DND-41 (cell line): Measurements from ENCODE around the gene SLAMF8.
A peak's percentile ranks its signal among the peaks of the same experiment; 100 is the strongest.

ENCODE experiments used
- ATAC-seq: fragments of 200-7000 bp; cut with Tn5 transposase; 3 replicates; pipeline ENCODE4 v1.9.1; 2021; ENCODE audit warnings: low read depth; ENCODE audit not compliant: insufficient read depth
- DNase-seq: peaks from one replicate; pipeline ENCODE4 v3.0.0-alpha.2; 2020
- H2AFZ ChIP-seq: 2 replicates; pipeline ENCODE4 v1.6.0; 2012; ENCODE audit warnings: low read depth, low read length
- H3K27ac ChIP-seq: 2 replicates; pipeline ENCODE4 v1.5.1; 2012; ENCODE audit warnings: low read length, inconsistent platforms
- H3K27me3 ChIP-seq: fragments of 200-600 bp; sonication (generic); 2 replicates; pipeline ENCODE4 v1.6.0; 2012; ENCODE audit warnings: low read length, mild to moderate bottlenecking, inconsistent platforms; ENCODE audit not compliant: insufficient read depth, poor library complexity
- H3K36me3 ChIP-seq: 2 replicates; pipeline ENCODE4 v1.5.1; 2012; ENCODE audit warnings: low read length, inconsistent platforms; ENCODE audit not compliant: insufficient read depth
- H3K4me1 ChIP-seq: 2 replicates; pipeline ENCODE4 v1.5.1; 2012; ENCODE audit warnings: mild to moderate bottlenecking, low read length; ENCODE audit not compliant: insufficient read depth
- H3K4me2 ChIP-seq: 2 replicates; pipeline ENCODE4 v1.6.0; 2012; ENCODE audit warnings: mild to moderate bottlenecking, moderate library complexity, low read length, inconsistent platforms; ENCODE audit not compliant: insufficient read depth
- H3K4me3 ChIP-seq, 2 experiments: fragments of 200-600 bp in 1 of 2; shearing (Covaris generic) in 1 of 2; 2 replicates each; pipeline ENCODE4 v1.5.1; 2012 to 2016; ENCODE audit warnings: inconsistent platforms in 2 of 2, low read length in 2 of 2, mild to moderate bottlenecking in 2 of 2, low read depth in 1 of 2, moderate library complexity in 1 of 2
- H3K79me2 ChIP-seq: 2 replicates; pipeline ENCODE4 v1.6.0; 2012; ENCODE audit warnings: low read length, inconsistent platforms; ENCODE audit not compliant: insufficient read depth
- H3K9ac ChIP-seq: 2 replicates; pipeline ENCODE4 v1.6.0; 2012; ENCODE audit warnings: low read depth, mild to moderate bottlenecking, inconsistent platforms, low read length, moderate library complexity
- H3K9me3 ChIP-seq: 2 replicates; pipeline ENCODE4 v1.5.1; 2012; ENCODE audit warnings: low read length, moderate library complexity, mild to moderate bottlenecking, inconsistent platforms; ENCODE audit not compliant: insufficient read depth, severe bottlenecking
- H4K20me1 ChIP-seq: 2 replicates; pipeline ENCODE4 v1.6.0; 2012; ENCODE audit warnings: low read length; ENCODE audit not compliant: insufficient read depth
- EZH2 ChIP-seq: IDR thresholded peaks from 3 replicates; pipeline ENCODE4 v1.6.1; 2012; ENCODE audit warnings: borderline replicate concordance, low read depth, mild to moderate bottlenecking, moderate library complexity, low read length, inconsistent platforms; ENCODE audit not compliant: severe bottlenecking
- TF ChIP-seq, protein P1 (sequence below): IDR thresholded peaks from 2 replicates; pipeline ENCODE4 v1.5.1; 2012; ENCODE audit warnings: borderline replicate concordance, low read length, moderate library complexity, mild to moderate bottlenecking; ENCODE audit not compliant: poor library complexity, severe bottlenecking; ENCODE audit errors: extremely low read depth

The SLAMF8 gene

DNA sequence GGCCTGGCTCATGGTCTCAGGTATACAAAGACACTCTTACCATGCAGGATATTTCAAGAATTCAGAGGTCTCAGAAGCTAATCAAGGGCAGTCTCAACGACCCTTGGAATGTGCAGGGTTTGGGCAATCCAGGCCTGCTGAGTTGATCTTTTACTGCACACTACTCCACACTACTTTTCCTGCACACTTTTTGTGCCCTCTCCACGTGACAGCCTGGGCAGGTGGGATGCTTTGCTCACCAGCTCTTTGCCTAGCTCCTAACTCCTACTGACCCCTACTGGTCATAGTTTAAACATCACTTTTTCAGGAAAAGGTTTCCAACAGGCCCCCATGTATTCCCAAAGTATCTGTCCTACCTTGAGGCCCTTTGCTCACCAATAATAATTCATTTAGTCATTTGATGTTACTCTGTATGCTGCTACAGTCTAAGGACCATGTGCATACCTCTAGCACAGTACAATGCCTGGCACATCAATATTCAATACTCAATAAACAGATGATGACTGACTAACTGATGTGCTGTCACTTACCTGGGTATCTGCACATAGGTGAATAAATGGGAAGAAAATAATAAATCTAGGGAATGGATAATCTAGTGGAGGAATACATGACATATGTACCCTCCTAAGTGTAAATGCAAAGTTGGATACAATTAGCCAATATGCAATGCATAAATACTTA lies 36.3 kb upstream of the SLAMF8 start:
- no peaks in the 10 kb centered on the region for H3K36me3 ChIP-seq
- no peak overlapping the region for H3K4me3 ChIP-seq
- no peaks in the 10 kb centered on the region for H3K9me3 ChIP-seq
- DNase-seq = no peak
- no peak overlapping the region for H3K9ac ChIP-seq
- no peaks in the 10 kb centered on the region for H3K79me2 ChIP-seq
- no peaks in the 10 kb centered on the region for H3K4me1 ChIP-seq
- peak; percentile 40; the same call in 1 of the 3 replicates for ATAC-seq
- H4K20me1 ChIP-seq = no peaks in the 10 kb centered on the region
- no peak overlapping the region for H3K4me2 ChIP-seq
- no peak overlapping the region for H2AFZ ChIP-seq
- TF ChIP-seq, protein P1, sequence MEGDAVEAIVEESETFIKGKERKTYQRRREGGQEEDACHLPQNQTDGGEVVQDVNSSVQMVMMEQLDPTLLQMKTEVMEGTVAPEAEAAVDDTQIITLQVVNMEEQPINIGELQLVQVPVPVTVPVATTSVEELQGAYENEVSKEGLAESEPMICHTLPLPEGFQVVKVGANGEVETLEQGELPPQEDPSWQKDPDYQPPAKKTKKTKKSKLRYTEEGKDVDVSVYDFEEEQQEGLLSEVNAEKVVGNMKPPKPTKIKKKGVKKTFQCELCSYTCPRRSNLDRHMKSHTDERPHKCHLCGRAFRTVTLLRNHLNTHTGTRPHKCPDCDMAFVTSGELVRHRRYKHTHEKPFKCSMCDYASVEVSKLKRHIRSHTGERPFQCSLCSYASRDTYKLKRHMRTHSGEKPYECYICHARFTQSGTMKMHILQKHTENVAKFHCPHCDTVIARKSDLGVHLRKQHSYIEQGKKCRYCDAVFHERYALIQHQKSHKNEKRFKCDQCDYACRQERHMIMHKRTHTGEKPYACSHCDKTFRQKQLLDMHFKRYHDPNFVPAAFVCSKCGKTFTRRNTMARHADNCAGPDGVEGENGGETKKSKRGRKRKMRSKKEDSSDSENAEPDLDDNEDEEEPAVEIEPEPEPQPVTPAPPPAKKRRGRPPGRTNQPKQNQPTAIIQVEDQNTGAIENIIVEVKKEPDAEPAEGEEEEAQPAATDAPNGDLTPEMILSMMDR = peak; percentile 65
- TF ChIP-seq EZH2 = no peak
- peaks cover 4% of the 10 kb centered on the region for H3K27me3 ChIP-seq
- H3K27ac ChIP-seq = no peak overlapping the region

DNA sequence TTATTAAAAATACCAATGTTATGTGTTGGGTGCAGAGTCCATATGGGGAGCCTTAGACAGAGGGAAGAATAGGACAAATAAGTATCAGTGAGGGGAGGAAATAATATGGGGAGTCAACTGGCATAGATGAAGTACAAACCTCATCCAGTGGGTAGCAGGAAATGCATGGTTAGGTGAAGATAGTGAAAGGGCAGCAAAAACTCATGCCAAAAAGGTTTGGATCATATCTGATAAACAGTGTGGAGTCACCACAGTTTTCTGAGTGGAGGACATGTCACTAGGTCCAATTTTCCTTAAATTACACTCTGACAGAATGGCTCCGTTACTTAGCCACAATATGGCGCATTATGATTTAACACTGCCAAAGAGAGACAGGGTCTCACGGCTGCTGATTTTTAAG lies 35.6 kb upstream of the SLAMF8 start:
- H3K9me3 ChIP-seq = no peaks in the 10 kb centered on the region
- no peaks in the 10 kb centered on the region for H3K79me2 ChIP-seq
- no peak for ATAC-seq
- H4K20me1 ChIP-seq = no peaks in the 10 kb centered on the region
- H3K27ac ChIP-seq = no peak overlapping the region
- no peak overlapping the region for H3K9ac ChIP-seq
- H3K27me3 ChIP-seq = peaks cover 4% of the 10 kb centered on the region
- no peak overlapping the region for H3K4me3 ChIP-seq
- TF ChIP-seq EZH2 = no peak
- TF ChIP-seq, protein P1 = no peak
- no peak overlapping the region for H2AFZ ChIP-seq
- no peak for DNase-seq
- no peak overlapping the region for H3K4me2 ChIP-seq
- H3K36me3 ChIP-seq = no peaks in the 10 kb centered on the region
- H3K4me1 ChIP-seq = no peaks in the 10 kb centered on the region

DNA sequence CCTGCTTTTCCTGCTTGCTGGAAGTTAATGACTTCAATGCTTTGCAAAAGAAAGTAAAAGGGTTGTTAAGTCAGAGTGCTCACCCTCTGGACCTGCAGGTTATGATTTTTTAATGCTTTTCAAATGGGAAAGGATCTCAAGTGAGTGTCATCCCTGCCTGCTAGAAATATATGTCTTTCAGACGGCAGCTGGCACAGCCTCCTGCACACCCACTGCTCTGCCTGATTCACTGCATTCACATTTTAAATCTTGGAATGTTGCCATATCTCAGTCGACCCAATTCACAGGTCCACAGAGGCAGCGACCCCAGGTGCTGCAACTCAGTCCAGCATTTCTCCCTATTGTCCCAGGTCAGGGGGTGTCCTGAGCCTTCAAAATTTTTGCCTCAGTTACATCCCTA lies 35.2 kb upstream of the SLAMF8 start:
- TF ChIP-seq, protein P1 = no peak
- Histone ChIP-seq H3K4me2 (no peak overlapping the region), H4K20me1 (no peaks in the 10 kb centered on the region), H3K27ac (no peak overlapping the region), H3K79me2 (no peaks in the 10 kb centered on the region), H3K4me1 (no peaks in the 10 kb centered on the region), H3K9me3 (no peaks in the 10 kb centered on the region), H2AFZ (no peak overlapping the region), H3K9ac (no peak overlapping the region), H3K27me3 (peaks cover 6% of the 10 kb centered on the region), H3K4me3 (no peak overlapping the region), H3K36me3 (no peaks in the 10 kb centered on the region)
- DNase-seq (no peak), ATAC-seq (no peak)

DNA sequence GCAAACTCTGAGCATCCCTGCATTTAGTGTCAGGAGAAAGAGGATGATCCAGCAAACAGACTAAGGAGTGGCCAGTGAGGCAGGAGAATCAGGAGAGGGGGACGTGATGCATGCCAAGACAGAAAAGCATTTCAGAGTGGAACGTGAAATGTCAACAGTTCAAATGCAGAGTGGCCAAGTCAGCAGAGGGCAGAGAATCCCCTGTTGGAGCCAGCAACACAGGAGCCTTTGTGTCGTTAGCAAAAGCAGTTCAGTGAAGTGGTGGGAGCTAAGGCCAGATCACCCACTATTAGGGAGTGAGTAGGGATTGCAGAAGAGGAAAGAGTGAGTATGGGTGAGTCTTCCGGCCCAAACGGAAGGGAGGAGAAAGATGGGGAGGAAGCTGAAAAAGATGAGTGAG lies 31.1 kb upstream of the SLAMF8 start:
- ATAC-seq (no peak), DNase-seq (no peak)
- TF ChIP-seq, protein P1 = no peak
- no peak for TF ChIP-seq EZH2
- H3K27ac ChIP-seq = no peak overlapping the region
- no peak overlapping the region for H3K9ac ChIP-seq
- no peaks in the 10 kb centered on the region for H3K9me3 ChIP-seq
- H3K79me2 ChIP-seq = no peaks in the 10 kb centered on the region
- H3K27me3 ChIP-seq = peaks cover 26% of the 10 kb centered on the region
- H3K36me3 ChIP-seq = no peaks in the 10 kb centered on the region
- H3K4me3 ChIP-seq = no peak overlapping the region
- peaks cover 3% of the 10 kb centered on the region; the same call in 1 of the 2 replicates for H3K4me1 ChIP-seq
- no peak overlapping the region for H3K4me2 ChIP-seq
- no peaks in the 10 kb centered on the region for H4K20me1 ChIP-seq
- no peak overlapping the region for H2AFZ ChIP-seq
